ENCODE data around the gene PPCDC. TPM values are rescaled to one million over a fixed set of nuclear protein-coding genes. Genes with fewer than 3 reads are reported as not detected.
"Not testable (repeated sequence)": the region's sequence is repeated elsewhere in the genome, so short reads cannot be mapped to it uniquely, and the experiment has no call there.

PPCDC gene
- total and polyA plus RNA-seq, 3 experiments from 2014 or later: 12.8 to 39.2 (median 35.5) TPM

DNA sequence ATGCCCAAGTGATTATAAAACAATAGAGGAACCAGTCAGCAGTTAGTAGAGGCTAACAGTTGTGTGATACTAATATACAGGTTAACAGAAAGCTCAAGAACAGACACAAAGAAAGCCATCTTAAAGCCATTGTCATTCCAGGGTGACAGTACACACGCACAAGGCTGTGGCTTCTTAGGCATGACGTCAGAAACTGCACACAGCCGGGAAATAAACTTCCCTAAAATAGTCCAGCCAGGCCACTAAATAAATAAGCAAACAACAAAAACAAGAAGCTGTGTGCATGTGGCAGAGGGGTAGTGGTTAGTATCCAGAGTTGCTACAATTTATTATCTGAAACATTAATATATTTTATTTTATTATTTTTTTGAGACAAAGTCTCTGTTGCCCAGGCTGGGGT, 49.8 kb downstream of the PPCDC start:
- no peak overlapping the region for H3K4me3 ChIP-seq (ENCODE audit: low read length)
- CTCF ChIA-PET: interaction anchor here (0.8 kb wide), 1 partner anchor 29 kb away, joined by 3 read pairs; no protein-coding TSS in a partner anchor
- H3K9me3 ChIP-seq (ENCODE audit: low read length): peaks cover 7% of the 10 kb centered on the region
- H3K36me3 ChIP-seq (ENCODE audit: insufficient read depth, low read length): no peaks in the 10 kb centered on the region
- H3K4me3 Mint-ChIP-seq: no peak overlapping the region
- H3K27ac Mint-ChIP-seq: no peak overlapping the region
- POLR2A ChIA-PET: no interaction called here
- peaks cover 3% of the 10 kb centered on the region for H3K4me1 ChIP-seq (ENCODE audit: insufficient read depth, low read length)
- H3K27me3 Mint-ChIP-seq: peaks cover 7 to 8% of the 10 kb centered on the region in 2 donors
- H3K27ac ChIP-seq (ENCODE audit: low read depth, low read length): no peak overlapping the region
- peaks cover 8 to 11% (median 9%) of the 10 kb centered on the region in 5 donors for H3K9me3 Mint-ChIP-seq
- no peaks in the 10 kb centered on the region for H3K27me3 ChIP-seq (ENCODE audit: insufficient read depth, low read length, poor library complexity, severe bottlenecking)
- H3K4me1 Mint-ChIP-seq: peaks cover 5 to 19% (median 12%) of the 10 kb centered on the region in 3 donors
- no peak for DNase-seq
- peaks cover 0 to 8% (median 0%) of the 10 kb centered on the region in 3 donors for H3K36me3 Mint-ChIP-seq

DNA sequence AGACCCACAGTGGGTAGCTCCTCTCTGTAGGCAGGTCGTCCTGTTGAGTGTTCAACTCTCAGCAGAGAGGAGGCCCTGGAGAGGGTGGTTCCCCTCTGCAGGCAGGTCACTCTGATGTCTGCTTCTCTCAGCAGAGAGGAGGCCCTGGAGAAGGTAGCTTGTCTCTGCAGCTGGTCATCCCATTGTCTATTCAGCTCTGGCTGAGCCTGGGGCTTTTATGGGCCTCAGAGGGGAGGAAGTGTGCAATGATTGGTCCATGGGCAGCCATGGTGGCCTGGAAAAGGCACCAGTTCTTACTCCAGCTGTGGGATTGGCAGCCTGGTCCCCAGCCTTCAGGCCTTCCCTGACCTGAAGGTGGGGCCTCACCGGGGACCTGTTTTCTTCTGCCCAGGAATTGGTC, 52.9 kb downstream of the PPCDC start:
- Mint-ChIP-seq H3K4me3 (no peak overlapping the region), H3K9me3 (peaks cover 8 to 11% (median 9%) of the 10 kb centered on the region in 5 donors), H3K36me3 (peaks cover 0 to 8% (median 0%) of the 10 kb centered on the region in 3 donors), H3K27me3 (peaks cover 4 to 6% of the 10 kb centered on the region in 2 donors), H3K27ac (no peak overlapping the region), H3K4me1 (peaks cover 7 to 14% (median 9%) of the 10 kb centered on the region in 3 donors)
- CTCF ChIA-PET: no interaction called here
- H3K4me3 ChIP-seq (ENCODE audit: low read length): no peak overlapping the region
- DNase-seq: no peak
- no peaks in the 10 kb centered on the region for H3K36me3 ChIP-seq (ENCODE audit: insufficient read depth, low read length)
- no peaks in the 10 kb centered on the region for H3K4me1 ChIP-seq (ENCODE audit: insufficient read depth, low read length)
- no peaks in the 10 kb centered on the region for H3K27me3 ChIP-seq (ENCODE audit: insufficient read depth, low read length, poor library complexity, severe bottlenecking)
- POLR2A ChIA-PET: interaction anchor here (0.6 kb wide), 1 partner anchor 32 kb away, joined by 5 read pairs; no protein-coding TSS in a partner anchor
- no peak overlapping the region for H3K27ac ChIP-seq (ENCODE audit: low read depth, low read length)
- H3K9me3 ChIP-seq (ENCODE audit: low read length): peaks cover 7% of the 10 kb centered on the region

DNA sequence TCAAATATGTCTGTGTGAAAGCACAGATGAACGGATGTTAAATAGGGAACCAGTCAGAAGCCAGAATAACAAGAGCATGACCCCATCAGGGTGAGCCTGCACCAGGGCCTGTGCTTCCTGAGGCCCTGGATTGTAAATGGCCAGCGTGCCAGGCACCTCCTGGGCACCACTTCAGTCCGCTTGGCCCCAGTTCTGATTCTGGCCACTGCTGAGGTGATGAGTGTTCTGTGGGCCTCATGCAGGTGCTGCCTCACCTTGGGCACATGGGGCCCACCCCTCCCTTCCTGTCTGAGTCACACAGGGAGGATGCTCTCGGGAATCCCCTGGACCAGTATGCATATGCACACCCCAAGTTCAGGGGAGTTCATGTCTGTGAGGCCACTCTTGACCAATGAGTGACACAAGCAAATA, 54.2 kb downstream of the PPCDC start:
- CTCF ChIA-PET; H3K27ac Mint-ChIP-seq; POLR2A ChIA-PET; H3K4me1 ChIP-seq (ENCODE audit: insufficient read depth, low read length); H3K4me3 Mint-ChIP-seq; H3K4me3 ChIP-seq (ENCODE audit: low read length); H3K9me3 ChIP-seq (ENCODE audit: low read length); H3K4me1 Mint-ChIP-seq; H3K27ac ChIP-seq (ENCODE audit: low read depth, low read length); H3K36me3 ChIP-seq (ENCODE audit: insufficient read depth, low read length); H3K36me3 Mint-ChIP-seq; H3K27me3 ChIP-seq (ENCODE audit: insufficient read depth, low read length, poor library complexity, severe bottlenecking); DNase-seq: not testable (repeated sequence)
- Mint-ChIP-seq H3K9me3 (peaks cover 8 to 11% (median 9%) of the 10 kb centered on the region in 5 donors), H3K27me3 (peaks cover 1 to 10% of the 10 kb centered on the region in 2 donors)

DNA sequence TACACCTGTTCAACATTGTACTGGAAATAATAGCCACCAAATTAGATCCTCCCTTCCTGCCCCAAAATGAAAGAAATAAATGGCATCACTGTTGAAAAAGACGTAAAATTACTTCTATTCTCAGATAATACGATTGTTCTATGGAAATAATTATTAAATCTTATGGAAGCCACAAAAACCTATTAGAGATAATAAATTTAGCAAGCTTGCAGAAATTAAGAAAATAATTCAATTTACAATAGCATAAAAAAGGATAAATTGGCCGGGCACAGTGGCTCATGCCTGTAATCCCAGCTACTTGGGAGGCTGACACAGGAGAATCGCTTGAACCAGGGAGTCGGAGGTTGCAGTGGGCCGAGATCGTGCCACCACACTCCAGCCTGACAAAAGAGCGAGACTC, 57.8 kb downstream of the PPCDC start:
- peaks cover 0 to 14% (median 1%) of the 10 kb centered on the region in 3 donors for H3K36me3 Mint-ChIP-seq
- H3K4me1 Mint-ChIP-seq: peaks cover 7 to 9% (median 8%) of the 10 kb centered on the region in 3 donors
- Histone ChIP-seq H3K27ac (ENCODE audit: low read depth, low read length) (no peak overlapping the region), H3K36me3 (ENCODE audit: insufficient read depth, low read length) (no peaks in the 10 kb centered on the region), H3K27me3 (ENCODE audit: insufficient read depth, low read length, poor library complexity, severe bottlenecking) (no peaks in the 10 kb centered on the region), H3K4me3 (ENCODE audit: low read length) (no peak overlapping the region), H3K9me3 (ENCODE audit: low read length) (no peaks in the 10 kb centered on the region), H3K4me1 (ENCODE audit: insufficient read depth, low read length) (no peaks in the 10 kb centered on the region)
- H3K9me3 Mint-ChIP-seq: peaks cover 0 to 12% (median 3%) of the 10 kb centered on the region in 5 donors
- no peak overlapping the region for H3K4me3 Mint-ChIP-seq
- DNase-seq: no peak
- ChIA-PET CTCF (interaction anchor here (1.1 kb wide), 1 partner anchor 10 kb away, joined by 5 read pairs; no protein-coding TSS in a partner anchor), POLR2A (no interaction called here)
- peaks cover 3 to 12% of the 10 kb centered on the region in 2 donors for H3K27me3 Mint-ChIP-seq
- H3K27ac Mint-ChIP-seq: no peak overlapping the region

DNA sequence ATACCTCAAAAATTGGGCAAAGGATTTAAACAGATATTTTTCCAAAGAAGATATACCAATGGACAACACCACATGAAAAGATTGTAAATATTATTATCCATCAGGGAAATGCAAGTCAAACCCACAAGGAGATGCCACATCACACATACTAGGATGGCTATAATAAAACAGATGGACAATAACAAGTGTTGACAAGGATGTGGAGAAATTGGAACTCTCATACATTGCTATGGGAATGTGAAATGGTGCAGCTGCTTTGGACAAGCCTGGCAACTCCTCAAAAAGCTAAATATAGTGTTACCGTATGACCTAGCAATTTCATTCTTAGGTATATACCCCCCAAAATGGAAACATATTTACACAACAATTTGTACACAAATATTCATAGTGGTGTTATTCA, 59.3 kb downstream of the PPCDC start:
- Mint-ChIP-seq H3K27me3 (peaks cover 3 to 12% of the 10 kb centered on the region in 2 donors), H3K36me3 (peaks cover 1 to 25% (median 3%) of the 10 kb centered on the region in 3 donors), H3K4me1 (peaks cover 7 to 9% (median 8%) of the 10 kb centered on the region in 3 donors), H3K27ac (no peak overlapping the region), H3K4me3 (no peak overlapping the region), H3K9me3 (peaks cover 4 to 18% (median 9%) of the 10 kb centered on the region in 5 donors)
- Histone ChIP-seq H3K27ac (ENCODE audit: low read depth, low read length) (no peak overlapping the region), H3K9me3 (ENCODE audit: low read length) (no peaks in the 10 kb centered on the region), H3K27me3 (ENCODE audit: insufficient read depth, low read length, poor library complexity, severe bottlenecking) (no peaks in the 10 kb centered on the region), H3K36me3 (ENCODE audit: insufficient read depth, low read length) (no peaks in the 10 kb centered on the region), H3K4me1 (ENCODE audit: insufficient read depth, low read length) (no peaks in the 10 kb centered on the region), H3K4me3 (ENCODE audit: low read length) (no peak overlapping the region)
- ChIA-PET CTCF (no interaction called here), POLR2A (no interaction called here)
- no peak for DNase-seq

DNA sequence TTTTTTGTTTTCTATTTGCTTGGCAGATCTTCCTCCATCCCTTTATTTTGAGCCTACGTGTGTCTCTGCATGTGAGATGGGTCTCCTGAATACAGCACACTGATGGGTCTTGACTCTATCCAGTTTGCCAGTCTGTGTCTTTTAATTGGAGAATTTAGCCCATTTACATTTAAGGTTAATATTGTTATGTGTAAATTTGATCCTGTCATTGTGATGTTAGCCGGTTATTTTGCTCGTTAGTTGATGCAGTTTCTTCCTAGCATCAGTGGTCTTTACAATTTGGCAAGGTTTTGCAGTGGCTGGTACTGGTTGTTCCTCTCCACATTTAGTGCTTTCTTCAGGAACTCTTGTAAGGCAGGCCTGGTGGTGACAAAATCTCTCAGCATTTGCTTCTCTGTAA, 62.3 kb downstream of the PPCDC start:
- H3K27ac ChIP-seq (ENCODE audit: low read depth, low read length); H3K4me1 ChIP-seq (ENCODE audit: insufficient read depth, low read length); H3K4me3 ChIP-seq (ENCODE audit: low read length); H3K36me3 ChIP-seq (ENCODE audit: insufficient read depth, low read length); H3K4me3 Mint-ChIP-seq; H3K4me1 Mint-ChIP-seq; CTCF ChIA-PET; H3K27ac Mint-ChIP-seq; DNase-seq; H3K27me3 ChIP-seq (ENCODE audit: insufficient read depth, low read length, poor library complexity, severe bottlenecking); POLR2A ChIA-PET; H3K9me3 ChIP-seq (ENCODE audit: low read length): not testable (repeated sequence)
- Mint-ChIP-seq H3K9me3 (peaks cover 4 to 18% (median 9%) of the 10 kb centered on the region in 5 donors), H3K27me3 (peaks cover 4 to 10% of the 10 kb centered on the region in 2 donors), H3K36me3 (peaks cover 1 to 29% (median 3%) of the 10 kb centered on the region in 3 donors)

DNA sequence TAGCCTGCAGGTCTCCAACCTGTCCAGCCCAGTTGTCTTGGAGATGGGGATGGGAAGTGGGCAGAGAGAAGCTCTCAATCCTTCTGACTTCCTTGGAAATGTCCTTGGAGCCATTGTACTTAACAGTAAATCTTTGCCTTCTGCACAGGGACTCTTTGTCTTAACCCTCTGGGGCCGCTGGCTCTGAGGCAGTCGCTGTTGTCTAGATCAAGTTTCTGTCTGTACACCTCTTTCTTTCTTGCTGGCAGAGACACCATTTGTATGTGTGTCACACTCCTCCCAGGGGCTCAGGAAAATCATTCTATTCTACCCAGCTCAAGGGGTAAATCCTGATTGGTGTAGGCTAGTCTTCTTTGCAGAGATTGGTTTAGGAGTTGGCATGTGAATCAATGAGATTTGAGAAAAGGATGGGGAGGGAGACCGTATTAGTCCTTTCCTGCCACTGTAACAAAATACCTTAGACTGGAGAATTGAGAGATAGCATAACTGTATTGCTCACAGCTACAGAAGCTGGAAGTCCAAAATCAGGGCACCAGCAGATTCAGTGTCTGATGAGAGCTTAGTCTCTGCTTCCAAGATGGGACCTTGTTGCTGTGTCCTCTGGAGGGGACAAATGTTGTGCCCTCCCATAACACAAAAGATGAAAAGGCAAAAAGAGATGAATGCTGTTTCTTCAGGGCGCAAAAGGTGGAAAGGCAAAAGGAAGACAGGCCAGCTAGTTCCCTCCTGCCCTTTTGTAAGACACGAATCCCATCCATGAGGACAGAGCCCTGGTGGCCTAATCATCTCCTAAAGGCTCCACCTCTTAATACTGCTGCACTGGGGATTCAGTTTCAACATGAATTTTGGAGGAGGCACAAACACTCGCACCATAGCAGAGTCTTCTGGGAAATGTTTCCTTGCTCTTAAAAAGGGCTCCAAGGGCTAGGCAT, 66.3 kb downstream of the PPCDC start:
- Mint-ChIP-seq H3K9me3 (peaks cover 4 to 17% (median 8%) of the 10 kb centered on the region in 5 donors), H3K27ac (no peak overlapping the region), H3K27me3 (peaks cover 0 to 1% of the 10 kb centered on the region in 2 donors), H3K36me3 (peaks cover 1 to 29% (median 3%) of the 10 kb centered on the region in 3 donors), H3K4me3 (no peak overlapping the region), H3K4me1 (no peaks in the 10 kb centered on the region)
- Histone ChIP-seq H3K36me3 (ENCODE audit: insufficient read depth, low read length) (no peaks in the 10 kb centered on the region), H3K4me3 (ENCODE audit: low read length) (no peak overlapping the region), H3K4me1 (ENCODE audit: insufficient read depth, low read length) (no peaks in the 10 kb centered on the region), H3K9me3 (ENCODE audit: low read length) (no peaks in the 10 kb centered on the region), H3K27me3 (ENCODE audit: insufficient read depth, low read length, poor library complexity, severe bottlenecking) (no peaks in the 10 kb centered on the region), H3K27ac (ENCODE audit: low read depth, low read length) (no peak overlapping the region)
- POLR2A ChIA-PET: no interaction called here
- DNase-seq: no peak
- CTCF ChIA-PET: no interaction called here

DNA sequence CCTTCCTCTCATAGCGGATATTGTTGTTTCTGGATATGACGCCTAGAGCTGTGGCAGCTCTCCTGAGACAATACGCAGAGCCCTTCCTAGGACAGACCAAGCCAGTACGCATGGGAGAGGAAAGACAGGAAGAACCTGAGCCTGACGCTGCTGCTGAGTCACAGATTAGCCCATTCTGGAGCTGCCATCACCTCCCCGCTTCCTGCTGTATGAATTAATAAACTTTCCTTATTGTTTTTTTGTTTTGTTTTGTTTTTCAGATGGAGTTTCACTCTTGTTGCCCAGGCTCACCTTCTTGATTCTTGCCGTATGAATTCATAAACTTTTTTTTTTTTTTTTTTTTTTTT, 67.0 kb downstream of the PPCDC start:
- Histone ChIP-seq H3K27ac (ENCODE audit: low read depth, low read length) (no peak overlapping the region), H3K9me3 (ENCODE audit: low read length) (no peaks in the 10 kb centered on the region), H3K4me3 (ENCODE audit: low read length) (no peak overlapping the region), H3K27me3 (ENCODE audit: insufficient read depth, low read length, poor library complexity, severe bottlenecking) (no peaks in the 10 kb centered on the region), H3K36me3 (ENCODE audit: insufficient read depth, low read length) (no peaks in the 10 kb centered on the region), H3K4me1 (ENCODE audit: insufficient read depth, low read length) (no peaks in the 10 kb centered on the region)
- H3K27ac Mint-ChIP-seq: no peak overlapping the region
- no peak overlapping the region for H3K4me3 Mint-ChIP-seq
- H3K9me3 Mint-ChIP-seq: peaks cover 4 to 13% (median 7%) of the 10 kb centered on the region in 5 donors
- H3K27me3 Mint-ChIP-seq: peaks cover 0 to 1% of the 10 kb centered on the region in 2 donors
- no peaks in the 10 kb centered on the region for H3K4me1 Mint-ChIP-seq
- CTCF ChIA-PET: no interaction called here
- DNase-seq: no peak
- peaks cover 0 to 23% (median 3%) of the 10 kb centered on the region in 3 donors for H3K36me3 Mint-ChIP-seq
- POLR2A ChIA-PET: no interaction called here
